HCT116 (cell line): ENCODE results near the gene RIPPLY2. TPM values are rescaled to one million over a fixed set of nuclear protein-coding genes. Genes with fewer than 3 reads are reported as not detected.

ENCODE experiments used
- ATAC-seq: fragments of 200-7000 bp; cut with Tn5 transposase; 2 replicates; pipeline ENCODE4 v1.9.1; 2020; ENCODE audit warnings: mild to moderate bottlenecking, moderate library complexity
- BruUV-seq: library from RNA; stranded (reverse); fragments of 400-500 nt; replicated peaks from 2 replicates; lab custom pipeline; 2021; lab: Mats Ljungman, UMichigan
- CTCF ChIA-PET: fragments of 300-600 bp; sonication (Branson Sonifier 250); formaldehyde crosslinking; loops from one replicate; lab custom pipeline; 2021; ENCODE audit warnings: antibody characterized with exemption; lab: Charles Lee
- POLR2A ChIA-PET: fragments of 300-600, 350-600 bp; sonication (Branson Sonifier 250); formaldehyde crosslinking; loops from one replicate; lab custom pipeline; 2021; ENCODE audit warnings: antibody characterized with exemption; lab: Charles Lee
- RAD21 ChIA-PET, 2 experiments: fragments of 300-600 bp; sonication (Branson Sonifier 250); formaldehyde crosslinking; loops; one replicate each; lab custom pipeline; 2023; ENCODE audit warnings: low total read pairs in 2 of 2; ENCODE audit not compliant: uncharacterized antibody in 2 of 2, unreplicated experiment in 2 of 2, low non-redundant PET in 1 of 2; lab: Charles Lee
- DNase-seq: peaks from one replicate; pipeline ENCODE4 v3.0.0-alpha.2; 2010; ENCODE audit warnings: low read depth, low spot score
- H2AFZ ChIP-seq: fragments of 200-600 bp; shearing (Covaris generic), sonication (generic); 2 replicates; pipeline ENCODE4 v1.6.1; 2017; ENCODE audit warnings: low read depth, mixed run types, mixed read lengths, antibody characterized with exemption, low read length; ENCODE audit not compliant: poor library complexity, severe bottlenecking
- H3K27ac ChIP-seq: 2 replicates; pipeline ENCODE4 v1.5.1; 2012; ENCODE audit warnings: low read depth, low read length
- H3K27me3 ChIP-seq: fragments of 200-600 bp; sonication (generic); 2 replicates; pipeline ENCODE4 v1.6.1; 2016; ENCODE audit warnings: mixed run types, low read length, mixed read lengths; ENCODE audit not compliant: insufficient read depth
- H3K36me3 ChIP-seq, 2 experiments: fragments of 200-500 bp in 1 of 2; fragments of 200-600 bp in 1 of 2; sonication (Bioruptor generic) in 1 of 2; sonication (generic) in 1 of 2; 2 replicates each; pipeline versions ENCODE4 v1.5.1 to v1.6.1; 2014 to 2016; ENCODE audit warnings: low read length in 2 of 2, inconsistent platforms in 1 of 2, mixed read lengths in 1 of 2, mixed run types in 1 of 2; ENCODE audit not compliant: insufficient read depth in 2 of 2, control insufficient read depth in 1 of 2
- H3K4me1 ChIP-seq, 2 experiments: fragments of 200-600 bp in 1 of 2; sonication (generic) in 1 of 2; 2 replicates each; pipeline versions ENCODE4 v1.5.1 to v1.6.1; 2012 to 2017; ENCODE audit warnings: low read length in 2 of 2, inconsistent platforms in 1 of 2, mild to moderate bottlenecking in 1 of 2, mixed read lengths in 1 of 2, mixed run types in 1 of 2, moderate library complexity in 1 of 2; ENCODE audit not compliant: insufficient read depth in 2 of 2, control insufficient read depth in 1 of 2
- H3K4me2 ChIP-seq: fragments of 200-600 bp; sonication (generic); 2 replicates; pipeline ENCODE4 v1.6.1; 2017; ENCODE audit warnings: mixed run types, low read length, mixed read lengths
- H3K4me3 ChIP-seq, 2 experiments: fragments of 200-600 bp in 1 of 2; sonication (generic) in 1 of 2; replicated peaks in 1 of 2; 2 replicates each; pipeline ENCODE4 v1.5.1; 2011 to 2016; ENCODE audit warnings: low read length in 2 of 2, control low read depth in 1 of 2, low read depth in 1 of 2, mild to moderate bottlenecking in 1 of 2, mixed read lengths in 1 of 2, mixed run types in 1 of 2
- H3K79me2 ChIP-seq: fragments of 200-600 bp; sonication (generic); 2 replicates; pipeline ENCODE4 v1.6.1; 2017; ENCODE audit warnings: mild to moderate bottlenecking, mixed run types, low read length, moderate library complexity, mixed read lengths; ENCODE audit not compliant: insufficient read depth
- H3K9ac ChIP-seq: fragments of 200-600 bp; sonication (generic); 2 replicates; pipeline ENCODE4 v1.6.1; 2016; ENCODE audit warnings: low read length, mixed read lengths
- H3K9me2 ChIP-seq: fragments of 200-600 bp; sonication (generic), shearing (Covaris generic); 2 replicates; pipeline ENCODE4 v1.6.1; 2017; ENCODE audit warnings: mixed run types, mild to moderate bottlenecking, moderate library complexity; ENCODE audit not compliant: insufficient read depth
- H3K9me3 ChIP-seq, 2 experiments: fragments of 200-500 bp in 1 of 2; fragments of 200-600 bp in 1 of 2; sonication (Bioruptor generic) in 1 of 2; sonication (generic) in 1 of 2; 2 replicates each; pipeline ENCODE4 v1.6.1; 2014 to 2017; ENCODE audit warnings: low read length in 2 of 2, mixed read lengths in 2 of 2, inconsistent platforms in 1 of 2, low read depth in 1 of 2, mild to moderate bottlenecking in 1 of 2, mixed run types in 1 of 2, moderate library complexity in 1 of 2; ENCODE audit not compliant: control insufficient read depth in 1 of 2, insufficient read depth in 1 of 2
- H4K20me1 ChIP-seq: fragments of 200-600 bp; sonication (generic), shearing (Covaris generic); 2 replicates; pipeline ENCODE4 v1.6.1; 2017; ENCODE audit warnings: mixed run types, mild to moderate bottlenecking, moderate library complexity; ENCODE audit not compliant: insufficient read depth
- CEBPB ChIP-seq: IDR thresholded peaks from 2 replicates; pipeline ENCODE4 v1.6.1; 2012; ENCODE audit warnings: low read depth
- EGR1 ChIP-seq: IDR thresholded peaks from 2 replicates; pipeline ENCODE4 v1.6.1; 2012; ENCODE audit warnings: low read depth
- ELF1 ChIP-seq: IDR thresholded peaks from 2 replicates; pipeline ENCODE4 v1.6.1; 2012; ENCODE audit warnings: low read depth, borderline replicate concordance
- EZH2 ChIP-seq: fragments of 200-600 bp; sonication (generic); IDR thresholded peaks from 2 replicates; pipeline ENCODE4 v1.6.1; 2017; ENCODE audit warnings: antibody characterized with exemption, mixed run types
- EZH2phosphoT487 ChIP-seq: fragments of 200-600 bp; IDR thresholded peaks from 2 replicates; pipeline ENCODE4 v1.6.1; 2018; ENCODE audit warnings: antibody characterized with exemption, borderline replicate concordance
- FOSL1 ChIP-seq: IDR thresholded peaks from 2 replicates; pipeline ENCODE4 v1.6.1; 2012; ENCODE audit warnings: low read depth
- JUND ChIP-seq: IDR thresholded peaks from 2 replicates; pipeline ENCODE4 v1.6.1; 2012
- POLR2A ChIP-seq: IDR thresholded peaks from 2 replicates; pipeline ENCODE4 v1.7.0; 2011; ENCODE audit warnings: borderline replicate concordance; ENCODE audit not compliant: insufficient read depth, insufficient read length; ENCODE audit errors: extremely low read depth
- RAD21 ChIP-seq: IDR thresholded peaks from 2 replicates; pipeline ENCODE4 v1.6.1; 2012; ENCODE audit warnings: low read depth, mild to moderate bottlenecking
- SIN3A ChIP-seq: IDR thresholded peaks from 2 replicates; pipeline ENCODE4 v1.6.1; 2012; ENCODE audit warnings: low read depth
- SRF ChIP-seq: IDR thresholded peaks from 2 replicates; pipeline ENCODE4 v1.6.1; 2012; ENCODE audit warnings: low read depth
- TCF7L2 ChIP-seq: IDR thresholded peaks from 2 replicates; pipeline ENCODE4 v1.7.0; 2011; ENCODE audit warnings: borderline replicate concordance, inconsistent platforms; ENCODE audit not compliant: insufficient read depth, insufficient read length; ENCODE audit errors: extremely low read depth
- YY1 ChIP-seq: IDR thresholded peaks from 2 replicates; pipeline ENCODE4 v1.6.1; 2011; ENCODE audit warnings: low read length, low read depth, moderate library complexity, mild to moderate bottlenecking; ENCODE audit not compliant: insufficient replicate concordance; ENCODE audit errors: extremely low read depth
- ZFX ChIP-seq: fragments of 450-650 bp; IDR thresholded peaks from 2 replicates; pipeline ENCODE4 v1.6.1; 2017
- intact Hi-C: fragments of 100-400 bp; cut with micrococcal nuclease; formaldehyde crosslinking; loops from 2 replicates; pipeline ENCODE4 v1.10.0; 2022
- total RNA-seq: library from RNA; stranded (reverse); gene quantifications from one replicate; pipeline ENCODE4 v1.2.1, GENCODE V29; 2021; ENCODE audit not compliant: unreplicated experiment
- TF ChIP-seq, protein P1 (sequence below): IDR thresholded peaks from 2 replicates; pipeline ENCODE4 v1.6.1; 2012; ENCODE audit warnings: low read depth
- TF ChIP-seq, protein P2 (sequence below): IDR thresholded peaks from 2 replicates; pipeline ENCODE4 v1.6.1; 2012
- TF ChIP-seq, protein P3 (sequence below): IDR thresholded peaks from 2 replicates; pipeline ENCODE4 v1.6.1; 2012
- TF ChIP-seq, protein P4 (sequence below), 3 experiments: fragments of 200-600 bp in 1 of 3; sonication (generic) in 1 of 3; IDR thresholded peaks in 2 of 3; conservative IDR thresholded peaks in 1 of 3; 2 replicates each; pipeline ENCODE4 v1.5.1; 2012 to 2017; ENCODE audit warnings: low read depth in 2 of 3, low read length in 2 of 3, antibody characterized with exemption in 1 of 3, borderline replicate concordance in 1 of 3, control low read depth in 1 of 3, mild to moderate bottlenecking in 1 of 3, mixed read lengths in 1 of 3, mixed run types in 1 of 3, moderate library complexity in 1 of 3; ENCODE audit not compliant: insufficient read depth in 1 of 3

RIPPLY2 gene
- total RNA-seq, 1 experiment from 2014 or later: not detected

DNA sequence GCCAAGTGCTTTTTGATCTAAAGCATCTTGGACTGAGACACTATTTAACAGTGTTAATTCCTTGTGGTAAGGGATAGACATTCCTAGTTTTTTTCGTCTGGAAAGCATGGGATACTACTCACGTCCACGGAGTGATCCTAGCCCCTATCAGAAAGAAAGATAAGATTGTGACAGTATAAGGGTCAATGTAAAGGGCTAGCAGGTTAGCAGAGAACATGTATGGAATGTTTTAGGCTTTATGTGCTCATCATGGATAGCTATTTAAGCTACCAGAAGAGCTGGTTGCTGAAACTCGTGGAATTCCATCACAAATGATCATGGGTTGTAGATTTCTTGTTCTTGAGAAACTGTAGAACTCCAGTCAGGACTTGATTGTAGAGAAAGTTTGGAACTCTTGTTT, 38.4 kb downstream of the RIPPLY2 start (continued):
- no peak for TF ChIP-seq EZH2phosphoT487
- no peak for TF ChIP-seq CEBPB
- TF ChIP-seq, protein P1, sequence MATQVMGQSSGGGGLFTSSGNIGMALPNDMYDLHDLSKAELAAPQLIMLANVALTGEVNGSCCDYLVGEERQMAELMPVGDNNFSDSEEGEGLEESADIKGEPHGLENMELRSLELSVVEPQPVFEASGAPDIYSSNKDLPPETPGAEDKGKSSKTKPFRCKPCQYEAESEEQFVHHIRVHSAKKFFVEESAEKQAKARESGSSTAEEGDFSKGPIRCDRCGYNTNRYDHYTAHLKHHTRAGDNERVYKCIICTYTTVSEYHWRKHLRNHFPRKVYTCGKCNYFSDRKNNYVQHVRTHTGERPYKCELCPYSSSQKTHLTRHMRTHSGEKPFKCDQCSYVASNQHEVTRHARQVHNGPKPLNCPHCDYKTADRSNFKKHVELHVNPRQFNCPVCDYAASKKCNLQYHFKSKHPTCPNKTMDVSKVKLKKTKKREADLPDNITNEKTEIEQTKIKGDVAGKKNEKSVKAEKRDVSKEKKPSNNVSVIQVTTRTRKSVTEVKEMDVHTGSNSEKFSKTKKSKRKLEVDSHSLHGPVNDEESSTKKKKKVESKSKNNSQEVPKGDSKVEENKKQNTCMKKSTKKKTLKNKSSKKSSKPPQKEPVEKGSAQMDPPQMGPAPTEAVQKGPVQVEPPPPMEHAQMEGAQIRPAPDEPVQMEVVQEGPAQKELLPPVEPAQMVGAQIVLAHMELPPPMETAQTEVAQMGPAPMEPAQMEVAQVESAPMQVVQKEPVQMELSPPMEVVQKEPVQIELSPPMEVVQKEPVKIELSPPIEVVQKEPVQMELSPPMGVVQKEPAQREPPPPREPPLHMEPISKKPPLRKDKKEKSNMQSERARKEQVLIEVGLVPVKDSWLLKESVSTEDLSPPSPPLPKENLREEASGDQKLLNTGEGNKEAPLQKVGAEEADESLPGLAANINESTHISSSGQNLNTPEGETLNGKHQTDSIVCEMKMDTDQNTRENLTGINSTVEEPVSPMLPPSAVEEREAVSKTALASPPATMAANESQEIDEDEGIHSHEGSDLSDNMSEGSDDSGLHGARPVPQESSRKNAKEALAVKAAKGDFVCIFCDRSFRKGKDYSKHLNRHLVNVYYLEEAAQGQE: no peak
- TF ChIP-seq RAD21: no peak
- no peak for TF ChIP-seq SIN3A
- TF ChIP-seq, protein P2, sequence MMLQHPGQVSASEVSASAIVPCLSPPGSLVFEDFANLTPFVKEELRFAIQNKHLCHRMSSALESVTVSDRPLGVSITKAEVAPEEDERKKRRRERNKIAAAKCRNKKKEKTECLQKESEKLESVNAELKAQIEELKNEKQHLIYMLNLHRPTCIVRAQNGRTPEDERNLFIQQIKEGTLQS: no peak
- TF ChIP-seq POLR2A: no peak
- no peak for TF ChIP-seq JUND
- TF ChIP-seq FOSL1: no peak
- no peak for TF ChIP-seq ELF1
- TF ChIP-seq EZH2: no peak
- no peak for TF ChIP-seq SRF
- no peak for TF ChIP-seq ZFX
- TF ChIP-seq EGR1: no peak

DNA sequence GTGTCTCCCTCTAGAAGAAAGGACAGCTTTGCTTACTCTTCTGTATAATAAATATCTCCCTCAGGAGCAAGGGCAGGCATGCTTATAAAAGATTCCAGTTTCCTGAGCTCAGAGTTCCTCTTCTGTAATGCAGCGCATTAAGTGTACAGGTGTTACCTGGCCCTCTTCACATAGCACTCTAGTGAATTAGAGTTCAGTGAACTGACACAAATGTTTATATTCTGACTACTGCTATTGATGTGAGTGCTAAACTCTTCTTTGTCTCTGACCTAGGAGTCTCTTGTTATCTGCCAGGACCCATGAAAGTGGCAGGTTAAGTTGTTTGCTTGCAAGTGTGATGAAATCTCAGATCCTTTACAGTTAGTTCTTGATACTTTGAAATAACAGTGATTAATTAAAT, 39.9 kb downstream of the RIPPLY2 start:
- ChIA-PET RAD21 (no interaction called here), CTCF (no interaction called here), POLR2A (no interaction called here)
- Histone ChIP-seq H3K27me3 (no peaks in the 10 kb centered on the region), H3K36me3 (no peaks in the 10 kb centered on the region), H3K4me3 (no peak overlapping the region), H4K20me1 (no peaks in the 10 kb centered on the region; the same call in 1 of the 2 replicates), H3K9me3 (no peaks in the 10 kb centered on the region), H3K4me2 (no peak overlapping the region), H3K4me1 (no peaks in the 10 kb centered on the region), H3K9ac (no peak overlapping the region), H3K9me2 (no peaks in the 10 kb centered on the region), H3K27ac (no peak overlapping the region), H2AFZ (no peak overlapping the region), H3K79me2 (peaks cover 5% of the 10 kb centered on the region)
- DNase-seq: no peak
- no peak for TF ChIP-seq YY1
- no peak for TF ChIP-seq ZFX
- TF ChIP-seq TCF7L2: no peak
- TF ChIP-seq SRF: no peak
- TF ChIP-seq, protein P3, sequence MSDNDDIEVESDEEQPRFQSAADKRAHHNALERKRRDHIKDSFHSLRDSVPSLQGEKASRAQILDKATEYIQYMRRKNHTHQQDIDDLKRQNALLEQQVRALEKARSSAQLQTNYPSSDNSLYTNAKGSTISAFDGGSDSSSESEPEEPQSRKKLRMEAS: no peak
- TF ChIP-seq JUND: no peak
- TF ChIP-seq RAD21: no peak
- TF ChIP-seq EGR1: no peak
- TF ChIP-seq, protein P4, sequence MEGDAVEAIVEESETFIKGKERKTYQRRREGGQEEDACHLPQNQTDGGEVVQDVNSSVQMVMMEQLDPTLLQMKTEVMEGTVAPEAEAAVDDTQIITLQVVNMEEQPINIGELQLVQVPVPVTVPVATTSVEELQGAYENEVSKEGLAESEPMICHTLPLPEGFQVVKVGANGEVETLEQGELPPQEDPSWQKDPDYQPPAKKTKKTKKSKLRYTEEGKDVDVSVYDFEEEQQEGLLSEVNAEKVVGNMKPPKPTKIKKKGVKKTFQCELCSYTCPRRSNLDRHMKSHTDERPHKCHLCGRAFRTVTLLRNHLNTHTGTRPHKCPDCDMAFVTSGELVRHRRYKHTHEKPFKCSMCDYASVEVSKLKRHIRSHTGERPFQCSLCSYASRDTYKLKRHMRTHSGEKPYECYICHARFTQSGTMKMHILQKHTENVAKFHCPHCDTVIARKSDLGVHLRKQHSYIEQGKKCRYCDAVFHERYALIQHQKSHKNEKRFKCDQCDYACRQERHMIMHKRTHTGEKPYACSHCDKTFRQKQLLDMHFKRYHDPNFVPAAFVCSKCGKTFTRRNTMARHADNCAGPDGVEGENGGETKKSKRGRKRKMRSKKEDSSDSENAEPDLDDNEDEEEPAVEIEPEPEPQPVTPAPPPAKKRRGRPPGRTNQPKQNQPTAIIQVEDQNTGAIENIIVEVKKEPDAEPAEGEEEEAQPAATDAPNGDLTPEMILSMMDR (IDR thresholded peaks at IDR 0.05 in 2 of 3, conservative IDR thresholded peaks at IDR 0.05 in 1 of 3; ENCODE audit: borderline replicate concordance in 1 of 3, insufficient read depth in 1 of 3, low read depth in 2 of 3, low read length in 2 of 3): no peak
- BruUV-seq: no TSS peak
- intact Hi-C loops: no loop called here
- no peak for ATAC-seq
